H1 (cell line): ENCODE measurements around the gene CTIF. TPM values are rescaled to one million over a fixed set of nuclear protein-coding genes. Genes with fewer than 3 reads are reported as not detected.

Source experiments
- CTCF ChIA-PET: fragments of 300-600 bp; sonication (Branson Sonifier 250); formaldehyde crosslinking; loops from one replicate; lab custom pipeline; 2021; ENCODE audit not compliant: partially characterized antibody; lab: Charles Lee
- POLR2A ChIA-PET: fragments of 300-600 bp; sonication (Branson Sonifier 250); formaldehyde crosslinking; loops from one replicate; lab custom pipeline; 2021; ENCODE audit warnings: inconsistent platforms; ENCODE audit not compliant: partially characterized antibody; lab: Charles Lee
- DNase-seq, 2 experiments: peaks; one replicate each; pipeline versions ENCODE4 v3.0.0 to v3.0.0-alpha.2; 2010 to 2022; ENCODE audit warnings: low spot score in 2 of 2, low read depth in 1 of 2, mixed read lengths in 1 of 2
- FAIRE-seq: peaks from 2 replicates; lab custom pipeline; 2011; peaks lifted over from hg19 to GRCh38; lab: Jason Lieb, UNC
- H2AFZ ChIP-seq: 2 replicates; pipeline ENCODE4 v1.8.1; 2012; ENCODE audit warnings: low read length, inconsistent platforms
- H2AK5ac ChIP-seq: 2 replicates; pipeline ENCODE4 v1.6.1; 2013; ENCODE audit warnings: low read depth, low read length
- H2BK120ac ChIP-seq: replicated peaks from 2 replicates; pipeline ENCODE3; 2013; ENCODE audit warnings: low read depth, low read length, inconsistent platforms
- H2BK12ac ChIP-seq: 2 replicates; pipeline ENCODE4 v1.6.1; 2013; ENCODE audit warnings: low read depth, low read length
- H2BK15ac ChIP-seq: 2 replicates; pipeline ENCODE4 v1.6.1; 2013; ENCODE audit warnings: low read length
- H2BK20ac ChIP-seq: 2 replicates; pipeline ENCODE4 v1.6.1; 2013; ENCODE audit warnings: low read length
- H2BK5ac ChIP-seq: 2 replicates; pipeline ENCODE4 v1.6.1; 2013; ENCODE audit warnings: low read depth, low read length
- H3K14ac ChIP-seq: 2 replicates; pipeline ENCODE4 v1.6.1; 2013; ENCODE audit warnings: inconsistent platforms; ENCODE audit not compliant: insufficient read length
- H3K18ac ChIP-seq: 2 replicates; pipeline ENCODE4 v1.6.1; 2013; ENCODE audit warnings: low read length; ENCODE audit errors: extremely low read depth
- H3K23ac ChIP-seq: 2 replicates; pipeline ENCODE4 v1.6.1; 2013; ENCODE audit warnings: inconsistent platforms; ENCODE audit not compliant: insufficient read length
- H3K23me2 ChIP-seq: 2 replicates; pipeline ENCODE4 v1.6.1; 2013; ENCODE audit warnings: low read depth, low read length
- H3K27ac ChIP-seq: 2 replicates; pipeline ENCODE4 v1.6.1; 2011; ENCODE audit warnings: low read depth, low read length, inconsistent platforms
- H3K27me3 ChIP-seq, 4 experiments: replicated peaks in 1 of 4; 1 replicate in 1 of 4; 2 replicates in 3 of 4; pipeline versions ENCODE4 v1.6.1 to v1.8.1; 2011 to 2013; ENCODE audit warnings: low read length in 3 of 4, mild to moderate bottlenecking in 3 of 4, inconsistent platforms in 2 of 4, mixed read lengths in 2 of 4, moderate library complexity in 1 of 4; ENCODE audit not compliant: control insufficient read depth in 3 of 4, insufficient read depth in 3 of 4; ENCODE audit errors: extremely low read depth in 1 of 4
- H3K36me3 ChIP-seq, 4 experiments: 2 replicates each; pipeline versions ENCODE4 v1.6.1 to v1.8.1; 2011 to 2013; ENCODE audit warnings: mild to moderate bottlenecking in 4 of 4, low read length in 3 of 4, moderate library complexity in 2 of 4, control low read depth in 1 of 4, inconsistent platforms in 1 of 4; ENCODE audit not compliant: insufficient read depth in 4 of 4, control insufficient read depth in 2 of 4
- H3K4ac ChIP-seq: replicated peaks from 2 replicates; pipeline ENCODE3; 2013; ENCODE audit warnings: low read length, low read depth, mixed read lengths, inconsistent platforms; ENCODE audit not compliant: insufficient read length
- H3K4me1 ChIP-seq, 4 experiments: replicated peaks in 1 of 4; 1 replicate in 1 of 4; 2 replicates in 3 of 4; pipeline versions ENCODE4 v1.6.1 to v1.8.1; 2011 to 2013; ENCODE audit warnings: low read length in 3 of 4, inconsistent platforms in 2 of 4, mixed read lengths in 1 of 4; ENCODE audit not compliant: insufficient read depth in 4 of 4, control insufficient read depth in 3 of 4
- H3K4me2 ChIP-seq, 2 experiments: 2 replicates each; pipeline versions ENCODE4 v1.6.1 to v1.8.1; 2011 to 2013; ENCODE audit warnings: low read depth in 2 of 2, low read length in 2 of 2, control low read depth in 1 of 2, inconsistent platforms in 1 of 2, mild to moderate bottlenecking in 1 of 2; ENCODE audit not compliant: insufficient read depth in 1 of 2
- H3K4me3 ChIP-seq, 4 experiments: fragments of 200-600, 300-600 bp in 1 of 4; sonication (generic), shearing (Covaris generic), sonication (Bioruptor Twin) in 1 of 4; 2 replicates each; pipeline versions ENCODE4 v1.5.1 to v1.8.1; 2011 to 2016; ENCODE audit warnings: low read length in 4 of 4, low read depth in 3 of 4, control low read depth in 2 of 4, inconsistent platforms in 2 of 4, mild to moderate bottlenecking in 2 of 4, mixed read lengths in 1 of 4, moderate library complexity in 1 of 4; ENCODE audit not compliant: insufficient read depth in 2 of 4; ENCODE audit errors: extremely low read depth in 1 of 4
- H3K56ac ChIP-seq: replicated peaks from 2 replicates; pipeline ENCODE3; 2013; ENCODE audit warnings: low read depth, mild to moderate bottlenecking, mixed read lengths, low read length, inconsistent platforms; ENCODE audit not compliant: insufficient read length
- H3K79me1 ChIP-seq: 2 replicates; pipeline ENCODE4 v1.6.1; 2013; ENCODE audit warnings: low read depth, low read length, control low read depth
- H3K79me2 ChIP-seq, 2 experiments: 2 replicates each; pipeline versions ENCODE4 v1.6.1 to v1.8.1; 2012 to 2013; ENCODE audit warnings: low read length in 2 of 2, mild to moderate bottlenecking in 2 of 2, inconsistent platforms in 1 of 2; ENCODE audit not compliant: insufficient read depth in 2 of 2, control insufficient read depth in 1 of 2
- H3K9ac ChIP-seq, 4 experiments: replicated peaks in 1 of 4; 1 replicate in 1 of 4; 2 replicates in 3 of 4; pipeline versions ENCODE4 v1.6.1 to v1.8.1; 2011 to 2013; ENCODE audit warnings: low read depth in 3 of 4, low read length in 3 of 4, control low read depth in 2 of 4, mild to moderate bottlenecking in 2 of 4, moderate library complexity in 2 of 4, inconsistent platforms in 1 of 4; ENCODE audit errors: extremely low read depth in 1 of 4
- H3K9me3 ChIP-seq, 2 experiments: 2 replicates each; pipeline versions ENCODE4 v1.6.1 to v1.8.1; 2012 to 2013; ENCODE audit warnings: mild to moderate bottlenecking in 2 of 2, moderate library complexity in 2 of 2, control low read depth in 1 of 2, inconsistent platforms in 1 of 2, low read depth in 1 of 2, low read length in 1 of 2, mixed read lengths in 1 of 2; ENCODE audit not compliant: insufficient read depth in 2 of 2
- H4K20me1 ChIP-seq, 2 experiments: replicated peaks in 1 of 2; 2 replicates each; pipeline versions ENCODE3 to v1.8.1; 2011 to 2013; ENCODE audit warnings: inconsistent platforms in 2 of 2, low read length in 2 of 2, mild to moderate bottlenecking in 1 of 2; ENCODE audit not compliant: insufficient read depth in 2 of 2, control insufficient read depth in 1 of 2
- H4K5ac ChIP-seq: 2 replicates; pipeline ENCODE4 v1.6.1; 2013; ENCODE audit warnings: low read length, low read depth, mixed read lengths, inconsistent platforms; ENCODE audit not compliant: insufficient read length
- H4K8ac ChIP-seq: 2 replicates; pipeline ENCODE4 v1.8.0; 2013; ENCODE audit warnings: mild to moderate bottlenecking, moderate library complexity, low read length, inconsistent platforms; ENCODE audit not compliant: insufficient read depth; ENCODE audit errors: extremely low read depth
- H4K91ac ChIP-seq: replicated peaks from 2 replicates; pipeline ENCODE3; 2013; ENCODE audit warnings: low read length, mixed read lengths, inconsistent platforms; ENCODE audit not compliant: insufficient read length
- BCL11A ChIP-seq, 2 experiments: IDR thresholded peaks; one replicate each; pipeline ENCODE4 v1.6.1; 2011; ENCODE audit warnings: low read depth in 2 of 2, low read length in 2 of 2, mild to moderate bottlenecking in 2 of 2
- CHD1 ChIP-seq: IDR thresholded peaks from 2 replicates; pipeline ENCODE4 v1.6.1; 2012; ENCODE audit warnings: low read depth, low read length, improper control_type of control experiment
- CHD2 ChIP-seq: IDR thresholded peaks from 2 replicates; pipeline ENCODE4 v1.6.1; 2012; ENCODE audit warnings: low read length, improper control_type of control experiment
- CTBP2 ChIP-seq: IDR thresholded peaks from 2 replicates; pipeline ENCODE4 v1.7.0; 2011; ENCODE audit warnings: borderline replicate concordance, mild to moderate bottlenecking, moderate library complexity, mixed read lengths, low read length; ENCODE audit not compliant: insufficient read depth, insufficient read length
- EGR1 ChIP-seq: IDR thresholded peaks from 2 replicates; pipeline ENCODE4 v1.6.1; 2011; ENCODE audit warnings: low read depth, low read length, borderline replicate concordance
- KDM1A ChIP-seq: fragments of 200-600, 300-600 bp; sonication (generic); IDR thresholded peaks from 2 replicates; pipeline ENCODE4 v1.7.1; 2016; ENCODE audit warnings: mild to moderate bottlenecking, low read length, borderline replicate concordance
- NANOG ChIP-seq: IDR thresholded peaks from 2 replicates; pipeline ENCODE4 v1.6.1; 2011; ENCODE audit warnings: low read length, low read depth, mild to moderate bottlenecking, inconsistent platforms; ENCODE audit not compliant: insufficient read depth, poor library complexity, severe bottlenecking
- POLR2A ChIP-seq, 2 experiments: IDR thresholded peaks; 1 replicate in 1 of 2; 2 replicates in 1 of 2; pipeline ENCODE4 v1.6.1; 2011; ENCODE audit warnings: low read depth in 2 of 2, low read length in 2 of 2, mild to moderate bottlenecking in 2 of 2; ENCODE audit errors: control extremely low read depth in 1 of 2
- POU5F1 ChIP-seq: IDR thresholded peaks from 2 replicates; pipeline ENCODE4 v1.6.1; 2011; ENCODE audit warnings: low read depth, mild to moderate bottlenecking, low read length, moderate library complexity
- RBBP5 ChIP-seq: IDR thresholded peaks from 2 replicates; pipeline ENCODE4 v1.7.1; 2012; ENCODE audit warnings: low read depth, mild to moderate bottlenecking, inconsistent platforms, low read length, moderate library complexity, borderline replicate concordance
- SP1 ChIP-seq: IDR thresholded peaks from 2 replicates; pipeline ENCODE4 v1.6.1; 2011; ENCODE audit warnings: low read depth, low read length
- SRF ChIP-seq: IDR thresholded peaks from 2 replicates; pipeline ENCODE4 v1.6.1; 2011; ENCODE audit warnings: mild to moderate bottlenecking, low read depth, low read length, moderate library complexity
- WGBS, 2 experiments: shearing (Covaris generic) in 1 of 2; methylation state at CpG; one replicate each; pipeline versions ENCODE4 v1.1.6 to v1.1.7; 2013 to 2015; ENCODE audit warnings: low lambda C conversion rate in 2 of 2, mixed read lengths in 2 of 2, inconsistent platforms in 1 of 2, low coverage in 1 of 2, missing lambda C conversion rate in 1 of 2; ENCODE audit not compliant: insufficient replicate concordance in 2 of 2, insufficient coverage in 1 of 2, insufficient read length in 1 of 2; ENCODE audit errors: extremely low coverage in 1 of 2, missing lambda C conversion rate in 1 of 2; 5-methylcytosine and 5-hydroxymethylcytosine counted together
- polyA plus RNA-seq, 7 experiments: library from polyadenylated mRNA; depleted of rRNA in 3 of 7; stranded (reverse) in 5 of 7; unstranded in 2 of 7; fragments of >200 nt in 5 of 7; fragments of 200-250 nt in 2 of 7; gene quantifications; 1 replicate in 5 of 7; 2 replicates in 1 of 7; 4 replicates in 1 of 7; pipeline versions ENCODE4 v1.2.1 to v1.2.3, GENCODE V29; 2011 to 2013; ENCODE audit warnings: missing spikeins in 2 of 7, mixed read lengths in 2 of 7
- total RNA-seq: library from RNA; stranded (reverse); fragmentation: NEBNext Ultra II Directional; extraction: Animal tissue kit (Norgen Biotek cat#: 25700); gene quantifications from 2 replicates; pipeline ENCODE4 v1.2.1, GENCODE V29; 2021
- TF ChIP-seq, protein P1 (sequence below): IDR thresholded peaks from 2 replicates; pipeline ENCODE4 v1.6.1; 2011; ENCODE audit warnings: low read length, improper control_type of control experiment

CTIF gene
- total and polyA plus RNA-seq, 2 of the 8 experiments (the other 6 are each of a cell fraction or from before 2014, with no cell fraction given) = 9.0 to 17.8 TPM

DNA sequence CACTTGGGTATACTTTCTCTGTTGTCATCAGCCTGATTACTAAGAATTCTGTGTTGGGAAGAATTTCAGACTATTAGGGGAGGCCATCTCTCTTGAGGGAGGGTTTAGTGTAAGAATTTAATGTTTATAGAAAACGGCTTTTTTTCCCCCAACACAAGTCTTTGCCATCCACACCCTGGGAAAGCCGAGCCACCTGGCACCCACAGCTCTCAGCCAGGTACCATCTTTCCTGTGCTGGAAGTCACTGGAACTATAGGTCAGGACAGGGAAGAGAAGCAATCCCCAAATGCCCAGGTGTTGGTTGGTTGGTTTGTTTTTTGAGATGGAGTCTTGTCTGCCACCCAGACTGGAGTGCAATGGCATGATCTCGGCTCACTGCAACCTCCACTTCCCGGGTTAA is 256.9 kb downstream of the CTIF start:
- Histone ChIP-seq H3K56ac (no peak overlapping the region), H3K79me2 (no peaks in the 10 kb centered on the region), H4K91ac (no peak overlapping the region), H2BK15ac (no peak overlapping the region), H3K14ac (no peak overlapping the region), H2AK5ac (no peak overlapping the region), H2AFZ (no peak overlapping the region), H3K4me1 (no peaks in the 10 kb centered on the region), H4K8ac (no peak overlapping the region), H4K20me1 (no peaks in the 10 kb centered on the region), H2BK5ac (no peak overlapping the region), H3K36me3 (no peaks in the 10 kb centered on the region), H2BK20ac (no peak overlapping the region), H3K23me2 (no peaks in the 10 kb centered on the region), H3K4me3 (no peak overlapping the region), H3K18ac (no peak overlapping the region), H2BK12ac (no peak overlapping the region), H3K4me2 (no peak overlapping the region), H2BK120ac (no peak overlapping the region), H4K5ac (no peak overlapping the region), H3K23ac (no peak overlapping the region), H3K27me3 (no peaks in the 10 kb centered on the region; a peak in 1 of 7 replicates), H3K79me1 (no peaks in the 10 kb centered on the region), H3K9ac (no peak overlapping the region), H3K9me3 (no peaks in the 10 kb centered on the region), H3K4ac (no peak overlapping the region), H3K27ac (no peak overlapping the region)
- TF ChIP-seq EGR1 (no peak), POLR2A (IDR thresholded peaks at IDR 0.05; ENCODE audit: control extremely low read depth in 1 of 2, low read depth in 2 of 2, low read length in 2 of 2) (no peak), SRF (no peak), CHD1 (no peak), KDM1A (no peak), SP1 (no peak), RBBP5 (no peak), BCL11A (IDR thresholded peaks at IDR 0.05; ENCODE audit: low read depth in 2 of 2, low read length in 2 of 2) (no peak), NANOG (no peak), POU5F1 (no peak), CTBP2 (no peak), CHD2 (no peak)
- TF ChIP-seq, protein P1, sequence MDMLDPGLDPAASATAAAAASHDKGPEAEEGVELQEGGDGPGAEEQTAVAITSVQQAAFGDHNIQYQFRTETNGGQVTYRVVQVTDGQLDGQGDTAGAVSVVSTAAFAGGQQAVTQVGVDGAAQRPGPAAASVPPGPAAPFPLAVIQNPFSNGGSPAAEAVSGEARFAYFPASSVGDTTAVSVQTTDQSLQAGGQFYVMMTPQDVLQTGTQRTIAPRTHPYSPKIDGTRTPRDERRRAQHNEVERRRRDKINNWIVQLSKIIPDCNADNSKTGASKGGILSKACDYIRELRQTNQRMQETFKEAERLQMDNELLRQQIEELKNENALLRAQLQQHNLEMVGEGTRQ = no peak
- FAIRE-seq = no peak
- WGBS, 2 experiments = 87% methylated on average over 4 of the region's 4 CpGs; no CpG with 5 or more reads in 1 of the 2 experiments
- ChIA-PET CTCF (interaction anchor here (0.6 to 4.2 kb wide), 11 partner anchors 9 to 675 kb away, joined by 3 to 17 read pairs (median 4); no protein-coding TSS in a partner anchor), POLR2A (no interaction called here)
- no peak for DNase-seq
